Measurements from ENCODE around the gene WNT9A.

WNT9A gene

DNA sequence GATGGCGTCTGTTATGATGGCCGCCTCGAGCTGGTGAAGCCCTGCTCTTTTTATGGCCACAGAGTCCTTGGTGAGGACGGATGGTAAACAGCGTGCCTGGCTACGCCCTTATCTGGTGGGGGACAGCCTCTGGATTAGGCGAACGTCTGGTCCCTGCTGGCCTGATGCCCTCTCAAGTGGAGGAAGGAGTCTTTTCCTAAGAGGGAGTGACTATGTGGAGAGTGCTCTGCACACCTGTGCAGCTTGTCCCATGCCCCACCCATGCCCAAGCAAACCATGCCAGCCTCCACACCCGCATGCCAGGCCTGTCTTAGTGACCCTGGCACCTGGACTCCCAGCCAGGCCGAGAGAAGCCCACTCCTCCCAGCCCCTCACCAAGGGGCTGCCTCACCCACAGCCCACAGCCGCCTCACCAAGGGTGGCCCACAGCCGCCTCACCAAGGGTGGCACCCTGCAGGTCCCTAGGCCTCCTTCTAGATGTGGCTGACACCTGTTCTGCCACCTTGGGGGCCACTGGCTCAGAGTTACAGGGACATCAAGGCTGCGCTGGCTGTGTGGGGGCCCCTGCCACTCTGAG is 40.2 kb downstream of the WNT9A start:
- DNase-seq = no peak

- DNase-seq = no peak
Measured at GRCh38 chr1:227906550-227907071, 41.1 kb downstream of the WNT9A start.

GRCh38 chr1:227905573-227906487 is 41.9 kb downstream of the WNT9A start:
- DNase-seq = no peak

DNA sequence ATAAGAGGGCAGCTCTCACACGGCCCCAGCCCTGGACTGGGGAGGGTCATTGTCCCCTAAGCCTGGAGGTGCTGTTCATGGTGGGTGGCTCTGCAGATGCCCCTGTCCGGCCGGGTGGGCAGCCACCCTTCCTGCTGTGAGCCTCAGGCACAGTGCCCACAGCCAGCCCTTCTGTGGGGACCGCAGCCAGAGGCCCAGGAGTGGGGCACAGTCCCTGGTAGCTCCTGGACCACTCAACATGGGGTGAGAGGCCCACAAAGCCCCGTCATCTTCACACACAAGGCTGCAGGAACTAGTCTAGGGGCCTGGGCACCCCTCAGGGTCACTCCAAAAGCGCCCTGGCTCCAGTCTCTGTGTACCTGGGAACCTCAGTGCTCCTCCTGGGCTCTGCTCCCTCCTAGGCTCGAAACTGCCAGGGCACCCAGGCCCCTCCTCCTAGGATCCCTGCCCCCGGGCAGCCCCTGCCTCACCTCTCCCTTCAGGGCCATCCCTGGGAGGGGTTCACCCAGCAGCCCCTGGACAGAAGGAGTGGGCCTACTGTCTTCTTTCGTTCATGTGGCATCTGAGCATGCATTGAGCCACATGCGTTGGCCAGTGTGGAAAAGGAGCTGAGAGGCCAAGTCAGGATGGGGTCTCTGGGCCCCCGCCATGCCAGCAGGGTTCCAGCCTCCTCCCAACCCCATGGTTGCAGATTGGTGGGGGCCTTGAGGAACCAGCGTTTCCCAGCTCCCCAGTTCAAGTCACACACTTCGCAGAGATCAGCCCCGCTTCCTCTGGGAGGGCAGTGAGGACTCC is 43.0 kb downstream of the WNT9A start:
- DNase-seq = no peak

DNA sequence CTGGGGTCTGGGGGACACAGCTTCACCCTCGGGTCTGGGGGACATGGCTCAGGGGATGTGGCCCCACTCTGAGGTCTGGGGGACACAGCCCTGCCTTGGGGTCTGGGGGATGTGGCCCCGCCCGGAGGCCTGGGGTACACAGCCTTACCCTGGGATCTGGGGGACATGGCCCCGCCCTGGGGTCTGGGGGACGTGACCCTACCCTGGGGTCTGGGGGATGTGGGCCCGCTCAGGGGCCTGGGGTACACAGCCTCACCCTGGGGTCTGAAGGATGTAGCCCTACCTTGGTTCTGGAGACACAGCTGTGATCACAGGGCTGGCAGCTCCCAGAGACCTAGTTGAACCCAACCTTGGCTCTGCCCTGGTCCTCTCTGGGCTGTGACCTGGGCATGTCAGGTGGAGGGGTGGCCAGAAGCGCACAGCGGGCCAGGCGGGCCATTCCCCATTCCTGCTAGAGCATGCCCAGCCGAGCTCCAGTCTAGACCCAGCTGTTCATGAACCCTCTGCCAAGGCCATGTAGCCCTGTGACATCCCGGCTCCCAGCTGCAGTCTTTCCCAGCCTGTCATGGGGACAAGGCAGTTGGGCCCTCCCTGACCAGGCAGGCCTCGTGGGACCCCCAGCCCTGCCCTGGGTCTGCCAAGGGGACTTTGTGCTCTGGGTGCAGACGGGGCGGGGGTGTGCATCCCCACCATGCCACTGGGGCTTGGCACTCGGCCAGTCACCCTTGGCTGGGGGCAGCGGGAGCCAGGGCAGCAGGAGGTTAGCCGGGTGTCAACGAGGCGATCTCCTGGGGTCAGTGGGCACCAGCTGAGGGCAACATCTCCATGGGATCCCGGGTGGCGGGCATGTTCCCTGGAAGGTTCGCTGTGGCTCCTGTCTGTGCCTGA is 43.9 kb downstream of the WNT9A start:
- DNase-seq = no peak

GRCh38 chr1:227903061-227903521 is 44.6 kb downstream of the WNT9A start:
- DNase-seq = no peak

DNA sequence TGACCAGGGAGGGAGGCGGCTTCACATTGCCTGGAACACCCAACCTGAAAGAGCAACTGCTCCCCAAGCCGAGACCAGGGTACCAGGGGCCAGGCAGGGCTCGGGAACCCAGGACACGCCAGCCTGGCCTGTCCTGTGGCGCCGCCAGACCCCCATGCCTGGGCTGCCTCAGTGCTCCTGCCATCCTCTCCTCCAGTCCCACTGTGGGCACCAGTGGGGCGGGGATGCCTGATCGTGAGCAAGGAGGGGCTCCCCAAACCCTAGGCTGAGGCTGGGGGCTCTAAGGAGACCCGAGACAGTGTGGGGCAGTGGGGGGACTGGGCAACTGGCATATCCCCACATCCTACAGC is 45.1 kb downstream of the WNT9A start:
- no peak for DNase-seq

DNA sequence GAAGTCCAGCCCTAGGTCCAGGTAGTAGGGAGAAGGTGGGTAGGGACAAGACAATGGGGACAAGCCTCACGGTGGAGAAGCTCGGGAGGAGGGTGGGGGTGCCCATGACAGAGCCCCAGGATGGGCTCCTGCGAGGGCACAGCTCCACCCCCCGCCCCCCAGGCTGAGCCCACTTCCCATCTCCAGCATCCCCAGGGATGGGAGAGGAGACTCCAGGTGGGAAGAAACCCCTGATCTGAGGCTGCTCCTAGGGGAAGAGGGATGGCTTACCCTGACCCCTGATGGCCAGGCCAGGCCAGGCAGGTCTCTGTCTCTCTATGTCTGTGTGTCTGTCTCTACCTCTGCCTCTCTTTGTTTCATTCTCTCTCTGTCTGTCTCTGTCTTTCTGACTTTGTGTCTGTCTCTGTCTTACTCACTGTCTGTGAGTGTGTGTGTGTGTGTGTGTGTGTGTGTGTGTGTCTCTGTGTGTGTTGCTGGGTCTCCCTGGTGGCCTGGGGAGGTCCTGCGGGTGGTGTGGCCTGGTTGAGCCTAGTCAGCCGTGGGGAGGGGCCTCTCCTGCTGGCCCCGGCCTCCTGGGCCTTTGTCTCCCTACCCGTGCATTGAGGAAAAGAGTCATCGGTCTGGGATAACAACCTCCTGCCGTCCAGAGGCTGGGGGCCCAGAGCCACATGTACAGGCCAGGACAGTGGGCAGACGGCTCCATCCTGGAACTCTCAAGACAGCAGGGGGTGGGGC is 45.7 kb downstream of the WNT9A start:
- no peak for DNase-seq

DNA sequence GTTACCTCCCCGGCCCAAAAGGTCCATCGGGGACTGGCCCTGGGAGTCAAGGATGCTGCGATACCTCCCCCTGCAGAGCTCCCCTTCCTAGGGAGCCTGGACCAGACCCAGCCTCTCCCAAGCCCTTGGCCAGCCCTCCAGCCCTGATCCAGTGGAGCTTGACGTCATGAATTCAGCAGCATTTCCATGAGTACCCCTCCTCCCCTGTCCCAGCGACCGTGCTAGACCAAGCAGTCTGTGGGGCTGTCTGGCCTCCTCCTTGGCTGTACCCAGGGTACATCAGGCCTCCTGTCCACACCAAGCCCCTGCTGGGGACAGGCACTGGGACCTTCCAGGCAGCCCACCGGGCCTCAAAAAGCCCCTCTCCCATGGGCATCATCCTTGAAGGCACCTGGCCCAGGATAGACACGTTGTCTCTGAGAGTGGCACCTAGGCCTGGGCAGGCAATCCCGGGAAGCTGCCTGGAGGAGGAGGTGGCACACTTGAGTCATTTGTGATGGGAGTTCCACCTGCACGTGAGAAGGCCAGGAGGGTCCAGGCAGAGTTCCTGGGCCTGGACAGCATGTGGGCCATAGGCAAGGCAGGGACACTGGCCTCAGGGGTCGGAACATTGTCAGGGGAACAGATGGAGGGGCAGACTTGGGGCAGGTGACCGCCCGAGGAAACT is 46.4 kb downstream of the WNT9A start:
- no peak for DNase-seq

GRCh38 chr1:227900571-227901051 is 47.1 kb downstream of the WNT9A start:
- no peak for DNase-seq

- DNase-seq = no peak
Measured at GRCh38 chr1:227899820-227900449, 47.8 kb downstream of the WNT9A start.

DNA sequence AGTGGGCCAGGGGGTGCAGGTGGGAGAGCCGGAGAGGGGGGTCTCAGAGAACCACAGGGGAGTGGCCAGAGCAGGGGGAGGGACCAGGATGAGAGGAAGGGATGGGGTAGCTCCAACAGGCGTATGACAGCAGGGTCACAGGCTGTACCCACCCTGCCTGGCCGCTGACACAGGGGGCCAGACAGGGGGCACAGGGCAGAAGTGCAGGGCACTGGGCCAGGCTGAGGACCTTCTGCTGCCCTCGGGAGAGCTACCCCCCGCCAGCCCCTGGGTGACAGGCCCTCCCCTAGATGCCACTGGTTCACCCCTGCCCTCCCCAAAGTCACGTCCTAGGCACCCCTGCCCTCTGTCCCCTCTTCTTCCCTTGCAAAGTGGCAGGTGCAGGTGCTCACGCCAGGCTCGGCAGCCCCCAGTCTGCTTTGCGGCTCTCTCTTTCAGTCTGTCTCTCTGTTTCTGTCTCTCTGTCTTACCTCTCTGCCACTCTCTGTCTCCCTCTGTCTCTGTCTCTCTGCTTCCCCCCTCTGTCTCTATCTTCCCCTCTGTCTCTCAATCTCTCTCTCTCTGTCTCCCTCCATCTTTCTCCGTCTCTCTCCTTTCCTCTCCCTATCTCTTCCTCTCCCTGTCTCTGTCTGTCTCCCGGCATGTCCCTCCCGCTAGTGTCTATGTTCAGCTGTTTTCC is 48.5 kb downstream of the WNT9A start:
- no peak for DNase-seq

DNA sequence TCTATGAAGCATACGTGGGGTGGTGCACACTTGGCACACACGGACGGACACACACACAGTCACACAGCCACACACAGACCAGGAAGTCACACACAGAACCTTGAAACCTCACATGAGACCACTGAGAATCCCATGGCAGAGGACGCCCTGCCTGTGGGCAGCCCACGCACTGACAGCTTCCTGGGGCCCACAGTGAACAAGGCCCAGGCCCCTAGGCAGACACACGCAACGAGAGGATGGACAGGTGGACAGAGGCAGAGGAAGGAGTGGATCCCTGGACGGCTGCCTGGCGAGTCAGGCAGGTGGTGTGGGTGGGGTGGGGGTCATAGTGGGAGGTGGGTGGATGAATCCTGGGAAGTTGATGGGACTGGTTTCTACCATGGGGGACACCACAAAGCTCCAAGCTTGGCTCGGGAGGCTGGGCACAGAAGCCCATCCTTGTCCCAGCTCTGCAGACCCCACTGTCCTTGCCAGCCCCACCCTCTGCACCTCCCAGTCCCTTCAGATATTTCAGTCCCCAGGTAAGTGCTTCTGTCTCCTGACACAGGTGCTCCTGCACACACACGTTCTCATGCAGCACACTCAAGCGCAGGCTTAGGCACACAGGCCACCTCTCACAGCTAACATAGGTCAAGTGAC is 49.1 kb downstream of the WNT9A start:
- peak; percentile 0 for DNase-seq

DNA sequence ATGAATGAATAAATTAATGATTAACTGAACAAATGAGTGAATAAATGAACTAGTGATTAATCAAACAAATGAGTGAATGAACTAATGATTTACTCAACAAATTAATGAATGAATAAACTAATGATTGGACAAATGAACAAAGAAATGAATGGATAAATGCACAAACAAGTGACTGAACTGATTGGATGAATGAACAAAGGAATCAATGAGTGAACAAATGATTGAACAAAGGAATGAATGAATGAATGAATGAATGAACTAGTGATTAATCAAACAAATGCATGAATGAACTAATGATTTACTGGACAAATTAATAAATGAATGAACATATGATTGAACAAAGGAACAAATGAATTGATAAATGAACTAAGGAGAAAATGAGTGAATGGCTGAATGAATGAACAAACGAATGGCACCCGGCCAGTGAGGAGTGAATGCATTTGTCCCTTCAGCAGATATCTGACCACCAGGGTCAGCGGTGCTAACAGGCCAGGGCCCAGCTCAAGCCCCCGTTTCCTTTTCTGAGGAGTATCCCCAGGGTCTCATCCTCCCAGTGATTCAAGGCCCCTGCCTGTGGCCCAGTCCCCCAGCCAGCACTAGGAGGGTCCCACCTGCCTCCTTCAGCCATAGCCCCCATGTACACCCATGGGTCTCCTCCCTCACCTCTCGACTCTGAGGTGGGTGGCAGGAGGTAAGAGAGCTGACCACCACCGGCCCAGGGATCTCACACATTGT is 49.9 kb downstream of the WNT9A start:
- DNase-seq = peak; percentile 1

DNA sequence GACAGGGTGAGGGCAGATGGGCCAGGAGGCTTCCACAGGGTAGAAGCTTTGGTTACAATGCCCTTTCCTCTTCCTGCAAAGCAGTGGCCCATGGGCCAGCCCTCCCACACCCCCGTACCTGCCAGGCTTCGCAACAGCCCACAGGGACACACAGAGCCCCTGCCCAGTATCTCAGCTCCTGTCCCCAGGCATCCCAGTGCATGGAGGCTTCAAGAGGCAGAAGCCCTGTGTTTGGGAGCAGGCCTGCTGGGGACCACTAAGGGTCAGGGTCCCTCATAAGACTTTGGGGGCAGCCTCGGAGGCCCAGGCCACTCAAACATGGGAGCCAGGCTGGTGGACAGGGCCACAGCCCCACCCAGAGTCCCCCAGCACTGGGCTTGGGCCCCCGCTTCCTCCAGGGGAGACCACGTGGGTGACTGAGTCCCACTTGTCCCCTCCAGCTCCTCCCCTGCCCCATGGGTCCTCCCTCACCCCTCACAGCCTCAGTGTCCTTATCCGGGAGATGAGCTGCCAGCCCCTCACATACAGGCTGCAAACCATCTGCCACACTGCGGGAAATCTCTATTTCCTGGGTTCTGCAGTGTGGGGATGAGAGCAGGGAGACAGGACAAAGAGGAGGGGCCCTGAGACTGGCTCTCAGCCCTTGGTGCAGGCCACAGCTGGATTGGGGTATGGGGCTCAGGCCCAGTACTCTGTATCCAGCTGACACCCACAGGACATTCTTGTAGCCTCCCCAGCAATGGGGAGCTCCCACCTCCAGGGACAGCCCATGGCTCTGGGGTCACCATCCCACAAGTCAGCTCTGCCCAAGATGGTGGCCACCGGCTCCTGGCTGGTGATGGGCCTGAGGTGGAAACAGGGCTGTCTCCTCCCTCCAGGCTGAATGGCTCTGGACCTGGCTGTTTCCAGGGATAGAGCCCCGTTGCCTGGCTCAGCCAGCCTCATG is 50.7 kb downstream of the WNT9A start:
- DNase-seq = peak; percentile 0

- peak; percentile 2 for DNase-seq
Measured at GRCh38 chr1:227895828-227896685, 51.7 kb downstream of the WNT9A start.

All from CD4-positive, alpha-beta T cell treated with Interleukin-17A for 4 hours (primary cell).